Stimulated activated naive CD4-positive, alpha-beta T cell (primary cell): ENCODE data around the gene INPP5E.
A peak's percentile ranks its signal among the peaks of the same experiment; 100 is the strongest.

ENCODE experiments used
- DNase-seq, 6 experiments: peaks; one replicate each; lab custom pipeline; 2025; lab: John Stamatoyannopoulos, UW

Gene INPP5E

GRCh38 chr9:136387217-136387616, 52.4 kb downstream of the INPP5E start:
- DNase-seq: no peak

GRCh38 chr9:136386018-136386417, 53.6 kb downstream of the INPP5E start:
- DNase-seq: no peak

DNA sequence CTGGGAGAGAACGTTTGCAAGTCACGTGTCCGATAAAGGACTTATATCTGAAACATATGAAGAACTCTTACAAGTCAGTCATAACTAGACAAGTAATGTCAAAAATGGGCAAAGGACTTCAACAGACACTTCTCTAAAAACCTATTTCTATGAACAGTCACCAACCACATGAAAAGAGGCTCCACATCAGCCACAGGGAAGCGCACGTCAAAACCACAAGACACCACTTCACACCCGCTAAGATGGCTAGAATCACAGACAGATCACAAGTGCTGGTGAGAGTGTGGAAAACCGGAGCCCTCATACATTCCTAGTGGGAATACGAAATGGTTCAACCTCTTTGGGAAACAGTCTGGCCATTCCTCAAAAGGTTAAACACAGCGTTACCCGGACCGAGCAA, 54.6 kb downstream of the INPP5E start:
- peak in 3 of 6 experiments; percentile 7 to 28 (median 27) for DNase-seq

GRCh38 chr9:136383436-136383835, 56.2 kb downstream of the INPP5E start:
- no peak for DNase-seq

DNA sequence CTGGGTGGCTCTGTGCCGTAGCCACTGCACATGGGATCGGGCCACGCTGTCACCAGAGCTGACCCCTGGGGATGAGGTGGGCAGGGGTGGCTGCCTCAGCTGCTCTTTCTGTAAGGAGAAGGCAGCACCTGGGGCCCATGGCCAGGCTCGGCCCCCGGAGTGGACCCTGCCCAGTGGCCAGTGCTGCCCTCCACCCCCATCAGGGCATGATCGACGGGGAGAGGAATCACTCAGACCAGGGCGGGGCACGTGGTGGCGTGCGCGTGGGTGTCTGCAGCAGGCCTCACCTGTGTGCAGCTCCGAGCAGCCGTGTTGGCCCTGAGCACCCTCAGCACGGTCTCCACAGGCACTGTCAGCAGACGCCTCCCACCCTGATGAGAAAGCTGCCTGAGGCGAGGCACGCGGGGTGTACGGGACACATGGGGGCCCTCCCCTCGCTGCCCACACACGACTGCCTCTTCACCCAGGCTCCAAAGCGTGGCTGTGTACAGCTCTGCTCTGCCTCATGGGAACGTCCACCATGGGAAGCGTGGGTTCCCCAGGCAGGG, 57.6 kb downstream of the INPP5E start:
- DNase-seq: no peak

DNA sequence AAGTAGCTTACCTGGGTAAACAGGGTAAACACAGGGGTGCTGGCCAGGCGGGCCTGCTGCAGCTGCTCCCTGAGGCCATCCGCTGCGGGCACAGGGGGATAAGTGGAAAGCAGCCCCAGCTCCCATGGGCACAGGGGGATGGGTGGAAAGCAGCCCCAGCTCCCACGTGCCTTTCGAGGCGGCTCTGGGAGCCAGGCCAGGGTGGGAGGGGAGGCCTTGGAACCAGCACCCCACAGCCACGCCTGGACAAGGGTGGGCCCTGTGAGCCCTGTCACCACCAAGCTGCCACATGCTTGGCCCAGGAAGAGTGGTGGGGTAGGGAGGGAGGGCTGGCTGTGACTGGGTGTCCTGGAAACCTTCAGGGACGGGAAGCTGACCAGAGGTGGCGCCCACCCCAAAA, 58.3 kb downstream of the INPP5E start:
- DNase-seq: no peak

- DNase-seq: no peak
Observed at GRCh38 chr9:136380381-136380780, 59.3 kb downstream of the INPP5E start.

GRCh38 chr9:136379891-136380290, 59.8 kb downstream of the INPP5E start:
- DNase-seq: no peak

GRCh38 chr9:136379401-136379800, 60.2 kb downstream of the INPP5E start:
- no peak for DNase-seq

GRCh38 chr9:136379003-136379287, 60.7 kb downstream of the INPP5E start:
- DNase-seq: no peak
